ENCODE data around the gene TNC. TPM values are rescaled to one million over a fixed set of nuclear protein-coding genes. Genes with fewer than 3 reads are reported as not detected.

The TNC gene
- total RNA-seq, 1 donor from 2014 or later, result 30.8 TPM

- no peaks in the 10 kb centered on the region for H3K36me3 ChIP-seq (ENCODE audit: control insufficient read depth in 3 of 3, insufficient read depth in 3 of 3, low read length in 3 of 3)
- H3K27ac ChIP-seq (ENCODE audit: low read depth, low read length), result no peak overlapping the region
- no peak overlapping the region for H3K9ac ChIP-seq (ENCODE audit: low read depth in 1 of 3, low read length in 3 of 3)
- no peak overlapping the region for H3K4me3 ChIP-seq (ENCODE audit: low read length in 3 of 3)
- H3K4me1 ChIP-seq (ENCODE audit: control insufficient read depth in 3 of 3, insufficient read depth in 3 of 3, low read length in 3 of 3), result peaks cover 0 to 6% (median 5%) of the 10 kb centered on the region in 3 donors
- H3K9me3 ChIP-seq (ENCODE audit: control insufficient read depth in 3 of 3, low read length in 3 of 3), result no peaks in the 10 kb centered on the region
- H3K27me3 ChIP-seq (ENCODE audit: control insufficient read depth in 3 of 3, insufficient read depth in 3 of 3, low read length in 3 of 3), result no peaks in the 10 kb centered on the region
Observed at GRCh38 chr9:115006660-115007059, 111.3 kb downstream of the TNC start.

DNA sequence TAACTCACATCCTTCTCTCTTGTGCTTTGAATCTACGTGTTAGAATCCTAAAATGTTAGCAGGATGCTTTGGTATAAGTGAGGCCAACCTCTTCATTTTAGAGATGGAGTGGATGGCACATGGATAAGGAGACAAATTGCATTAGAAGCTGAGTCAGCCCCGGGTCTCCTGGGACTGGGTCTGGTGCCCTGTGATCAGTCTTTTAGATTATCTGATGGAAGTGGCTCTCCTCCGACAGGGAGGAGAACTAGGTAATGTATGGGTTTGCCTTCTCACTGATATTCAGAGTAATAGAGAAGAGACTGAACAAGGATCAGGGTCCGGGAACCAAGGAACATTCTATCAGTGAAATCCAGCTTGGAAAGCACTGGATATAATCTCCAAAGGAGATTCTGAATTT, 112.6 kb downstream of the TNC start:
- Histone ChIP-seq H3K9me3 (ENCODE audit: control insufficient read depth in 3 of 3, low read length in 3 of 3) (no peaks in the 10 kb centered on the region), H3K27me3 (ENCODE audit: control insufficient read depth in 3 of 3, insufficient read depth in 3 of 3, low read length in 3 of 3) (peaks cover 0 to 4% (median 0%) of the 10 kb centered on the region in 3 donors), H3K36me3 (ENCODE audit: control insufficient read depth in 3 of 3, insufficient read depth in 3 of 3, low read length in 3 of 3) (no peaks in the 10 kb centered on the region), H3K9ac (ENCODE audit: low read depth in 1 of 3, low read length in 3 of 3) (no peak overlapping the region), H3K4me1 (ENCODE audit: control insufficient read depth in 3 of 3, insufficient read depth in 3 of 3, low read length in 3 of 3) (peaks cover 0 to 6% (median 5%) of the 10 kb centered on the region in 3 donors), H3K4me3 (ENCODE audit: low read length in 3 of 3) (no peak overlapping the region), H3K27ac (ENCODE audit: low read depth, low read length) (no peak overlapping the region)

DNA sequence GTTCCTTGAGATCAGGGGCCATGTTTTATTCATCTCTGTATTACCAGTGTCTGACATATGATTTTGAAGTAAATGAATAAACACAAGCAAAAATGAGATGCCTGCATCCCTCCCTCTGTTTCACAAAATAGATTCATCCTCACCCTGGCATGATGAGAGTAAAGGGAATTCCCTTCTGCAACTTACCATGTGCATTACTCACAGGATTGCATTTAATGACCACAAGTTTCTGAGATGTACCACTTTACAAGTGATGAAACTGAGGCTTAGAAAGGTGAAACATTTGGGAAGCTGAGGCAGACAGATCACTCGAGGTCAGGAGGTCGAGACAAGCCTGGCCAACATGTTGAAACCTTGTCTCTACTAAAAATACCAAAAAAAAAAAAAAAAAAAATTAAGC, 113.4 kb downstream of the TNC start:
- Histone ChIP-seq H3K4me1 (ENCODE audit: control insufficient read depth in 3 of 3, insufficient read depth in 3 of 3, low read length in 3 of 3) (peaks cover 0 to 6% (median 5%) of the 10 kb centered on the region in 3 donors), H3K27ac (ENCODE audit: low read depth, low read length) (no peak overlapping the region), H3K9ac (ENCODE audit: low read depth in 1 of 3, low read length in 3 of 3) (no peak overlapping the region), H3K9me3 (ENCODE audit: control insufficient read depth in 3 of 3, low read length in 3 of 3) (no peaks in the 10 kb centered on the region), H3K4me3 (ENCODE audit: low read length in 3 of 3) (no peak overlapping the region), H3K36me3 (ENCODE audit: control insufficient read depth in 3 of 3, insufficient read depth in 3 of 3, low read length in 3 of 3) (no peaks in the 10 kb centered on the region), H3K27me3 (ENCODE audit: control insufficient read depth in 3 of 3, insufficient read depth in 3 of 3, low read length in 3 of 3) (peaks cover 0 to 9% (median 0%) of the 10 kb centered on the region in 3 donors)

GRCh38 chr9:115002371-115003120, 115.4 kb downstream of the TNC start:
- H3K27me3 ChIP-seq (ENCODE audit: control insufficient read depth in 3 of 3, insufficient read depth in 3 of 3, low read length in 3 of 3), result peaks cover 0 to 9% (median 0%) of the 10 kb centered on the region in 3 donors
- H3K4me3 ChIP-seq (ENCODE audit: low read length in 3 of 3), result no peak overlapping the region
- H3K9ac ChIP-seq (ENCODE audit: low read depth in 1 of 3, low read length in 3 of 3), result no peak overlapping the region
- H3K4me1 ChIP-seq (ENCODE audit: control insufficient read depth in 3 of 3, insufficient read depth in 3 of 3, low read length in 3 of 3), result peaks cover 0 to 4% (median 0%) of the 10 kb centered on the region in 3 donors
- no peaks in the 10 kb centered on the region for H3K9me3 ChIP-seq (ENCODE audit: control insufficient read depth in 3 of 3, low read length in 3 of 3)
- H3K27ac ChIP-seq (ENCODE audit: low read depth, low read length), result no peak overlapping the region
- no peaks in the 10 kb centered on the region for H3K36me3 ChIP-seq (ENCODE audit: control insufficient read depth in 3 of 3, insufficient read depth in 3 of 3, low read length in 3 of 3)

DNA sequence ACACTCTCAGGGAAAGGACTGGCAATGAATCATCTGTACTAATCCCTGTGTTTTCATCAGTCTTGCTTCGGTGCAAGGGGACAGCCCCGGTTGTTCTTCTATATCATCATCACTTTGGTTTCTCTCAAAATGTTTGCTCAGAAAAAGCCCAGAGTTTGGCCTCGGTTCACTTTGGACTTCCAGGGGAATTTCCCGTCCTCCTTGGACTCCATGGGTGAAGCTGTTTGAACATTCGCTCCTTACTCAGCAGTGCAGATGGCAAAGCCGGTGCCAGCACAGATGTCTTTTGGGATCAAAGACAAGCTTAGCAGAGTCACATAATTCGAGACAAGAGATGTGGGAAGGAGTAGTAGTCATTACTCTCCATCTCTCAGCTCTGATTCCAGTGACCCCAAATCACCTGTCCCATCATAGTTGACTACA, 117.7 kb downstream of the TNC start:
- H3K4me1 ChIP-seq (ENCODE audit: control insufficient read depth in 3 of 3, insufficient read depth in 3 of 3, low read length in 3 of 3), result peaks cover 0 to 4% (median 0%) of the 10 kb centered on the region in 3 donors
- no peak overlapping the region for H3K27ac ChIP-seq (ENCODE audit: low read depth, low read length)
- H3K27me3 ChIP-seq (ENCODE audit: control insufficient read depth in 3 of 3, insufficient read depth in 3 of 3, low read length in 3 of 3), result peaks cover 0 to 9% (median 0%) of the 10 kb centered on the region in 3 donors
- no peak overlapping the region for H3K9ac ChIP-seq (ENCODE audit: low read depth in 1 of 3, low read length in 3 of 3)
- no peaks in the 10 kb centered on the region for H3K9me3 ChIP-seq (ENCODE audit: control insufficient read depth in 3 of 3, low read length in 3 of 3)
- H3K4me3 ChIP-seq (ENCODE audit: low read length in 3 of 3), result no peak overlapping the region
- H3K36me3 ChIP-seq (ENCODE audit: control insufficient read depth in 3 of 3, insufficient read depth in 3 of 3, low read length in 3 of 3), result no peaks in the 10 kb centered on the region

DNA sequence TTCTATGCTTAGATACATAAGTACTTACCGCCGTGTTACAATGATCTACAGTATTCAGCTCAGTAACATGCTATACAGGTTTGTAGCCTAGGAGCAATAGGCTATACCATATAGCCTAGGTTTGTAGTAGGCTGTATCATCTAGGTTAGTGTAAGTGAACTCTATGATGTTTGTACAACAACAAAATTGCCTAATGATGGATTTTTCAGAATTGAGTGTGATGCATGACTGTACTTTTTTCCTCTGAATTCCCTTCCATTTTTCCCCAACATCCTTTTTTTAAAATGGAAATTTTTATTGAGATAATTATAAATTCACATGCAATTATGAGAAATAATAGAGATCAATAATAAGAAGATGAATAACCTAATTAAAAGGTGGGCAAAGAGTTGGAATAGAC, 119.6 kb downstream of the TNC start:
- no peak overlapping the region for H3K27ac ChIP-seq (ENCODE audit: low read depth, low read length)
- no peak overlapping the region for H3K4me3 ChIP-seq (ENCODE audit: low read length in 3 of 3)
- H3K9ac ChIP-seq (ENCODE audit: low read depth in 1 of 3, low read length in 3 of 3), result no peak overlapping the region
- H3K27me3 ChIP-seq (ENCODE audit: control insufficient read depth in 3 of 3, insufficient read depth in 3 of 3, low read length in 3 of 3), result peaks cover 0 to 9% (median 0%) of the 10 kb centered on the region in 3 donors
- no peaks in the 10 kb centered on the region for H3K9me3 ChIP-seq (ENCODE audit: control insufficient read depth in 3 of 3, low read length in 3 of 3)
- H3K36me3 ChIP-seq (ENCODE audit: control insufficient read depth in 3 of 3, insufficient read depth in 3 of 3, low read length in 3 of 3), result no peaks in the 10 kb centered on the region
- peaks cover 0 to 4% (median 0%) of the 10 kb centered on the region in 3 donors for H3K4me1 ChIP-seq (ENCODE audit: control insufficient read depth in 3 of 3, insufficient read depth in 3 of 3, low read length in 3 of 3)

- Histone ChIP-seq H3K9ac (ENCODE audit: low read depth in 1 of 3, low read length in 3 of 3) (no peak overlapping the region), H3K4me3 (ENCODE audit: low read length in 3 of 3) (no peak overlapping the region), H3K4me1 (ENCODE audit: control insufficient read depth in 3 of 3, insufficient read depth in 3 of 3, low read length in 3 of 3) (no peaks in the 10 kb centered on the region), H3K9me3 (ENCODE audit: control insufficient read depth in 3 of 3, low read length in 3 of 3) (no peaks in the 10 kb centered on the region), H3K27me3 (ENCODE audit: control insufficient read depth in 3 of 3, insufficient read depth in 3 of 3, low read length in 3 of 3) (peaks cover 0 to 12% (median 0%) of the 10 kb centered on the region in 3 donors), H3K27ac (ENCODE audit: low read depth, low read length) (no peak overlapping the region), H3K36me3 (ENCODE audit: control insufficient read depth in 3 of 3, insufficient read depth in 3 of 3, low read length in 3 of 3) (no peaks in the 10 kb centered on the region)
Observed at GRCh38 chr9:114995681-114996221, 122.2 kb downstream of the TNC start.

GRCh38 chr9:114994768-114995167, 123.2 kb downstream of the TNC start:
- Histone ChIP-seq H3K27me3 (ENCODE audit: control insufficient read depth in 3 of 3, insufficient read depth in 3 of 3, low read length in 3 of 3) (peaks cover 0 to 8% (median 0%) of the 10 kb centered on the region in 3 donors), H3K27ac (ENCODE audit: low read depth, low read length) (no peak overlapping the region), H3K4me3 (ENCODE audit: low read length in 3 of 3) (no peak overlapping the region), H3K9ac (ENCODE audit: low read depth in 1 of 3, low read length in 3 of 3) (no peak overlapping the region), H3K9me3 (ENCODE audit: control insufficient read depth in 3 of 3, low read length in 3 of 3) (no peaks in the 10 kb centered on the region), H3K4me1 (ENCODE audit: control insufficient read depth in 3 of 3, insufficient read depth in 3 of 3, low read length in 3 of 3) (no peaks in the 10 kb centered on the region), H3K36me3 (ENCODE audit: control insufficient read depth in 3 of 3, insufficient read depth in 3 of 3, low read length in 3 of 3) (no peaks in the 10 kb centered on the region)

GRCh38 chr9:114991861-114992260, 126.1 kb downstream of the TNC start:
- Histone ChIP-seq H3K27me3 (ENCODE audit: control insufficient read depth in 3 of 3, insufficient read depth in 3 of 3, low read length in 3 of 3) (peaks cover 0 to 9% (median 0%) of the 10 kb centered on the region in 3 donors), H3K9ac (ENCODE audit: low read depth in 1 of 3, low read length in 3 of 3) (no peak overlapping the region), H3K4me1 (ENCODE audit: control insufficient read depth in 3 of 3, insufficient read depth in 3 of 3, low read length in 3 of 3) (no peaks in the 10 kb centered on the region)

DNA sequence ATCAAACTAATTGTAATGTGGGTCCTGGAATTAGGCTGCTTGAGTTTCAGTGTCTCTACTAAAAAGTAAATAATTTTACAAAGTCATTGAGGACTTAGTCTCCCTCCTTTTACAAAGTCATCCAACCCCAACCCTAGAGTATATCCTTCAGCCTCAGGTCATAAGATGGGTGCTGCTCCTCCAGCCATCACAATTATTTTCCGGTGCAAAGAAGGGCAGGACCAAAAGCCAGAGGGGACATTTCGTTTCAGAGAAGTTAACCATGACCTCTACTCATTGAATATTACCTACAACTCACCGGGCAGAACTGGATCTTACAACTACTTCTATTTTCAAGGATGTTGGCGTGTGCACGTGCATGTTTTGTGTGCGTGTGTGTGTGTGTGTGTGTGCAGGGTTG, 127.1 kb downstream of the TNC start:
- no peak overlapping the region for H3K4me3 ChIP-seq (ENCODE audit: low read length in 3 of 3)
- no peak overlapping the region for H3K9ac ChIP-seq (ENCODE audit: low read depth in 1 of 3, low read length in 3 of 3)
- no peaks in the 10 kb centered on the region for H3K4me1 ChIP-seq (ENCODE audit: control insufficient read depth in 3 of 3, insufficient read depth in 3 of 3, low read length in 3 of 3)
- no peaks in the 10 kb centered on the region for H3K36me3 ChIP-seq (ENCODE audit: control insufficient read depth in 3 of 3, insufficient read depth in 3 of 3, low read length in 3 of 3)
- H3K9me3 ChIP-seq (ENCODE audit: control insufficient read depth in 3 of 3, low read length in 3 of 3), result no peaks in the 10 kb centered on the region
- peaks cover 0 to 9% (median 0%) of the 10 kb centered on the region in 3 donors for H3K27me3 ChIP-seq (ENCODE audit: control insufficient read depth in 3 of 3, insufficient read depth in 3 of 3, low read length in 3 of 3)
- H3K27ac ChIP-seq (ENCODE audit: low read depth, low read length), result no peak overlapping the region

More at GRCh38 chr9:114991861-114992260, 126.1 kb downstream of the TNC start:
- no peak overlapping the region for H3K4me3 ChIP-seq (ENCODE audit: low read length in 3 of 3)
- H3K27ac ChIP-seq (ENCODE audit: low read depth, low read length), result no peak overlapping the region
- H3K36me3 ChIP-seq (ENCODE audit: control insufficient read depth in 3 of 3, insufficient read depth in 3 of 3, low read length in 3 of 3), result no peaks in the 10 kb centered on the region
- no peaks in the 10 kb centered on the region for H3K9me3 ChIP-seq (ENCODE audit: control insufficient read depth in 3 of 3, low read length in 3 of 3)

Measured in skeletal muscle tissue (tissue), 4 donors.